Nephron (organoid): ENCODE measurements around the gene CNPY4.
"Not testable (repeated sequence)": the region's sequence is repeated elsewhere in the genome, so short reads cannot be mapped to it uniquely, and the experiment has no call there.

Experiments
- H3K27ac Mint-ChIP-seq, 3 experiments: 2 replicates each; pipeline ENCODE4 v1.8.0; 2020; ENCODE audit warnings: mixed read lengths in 3 of 3, mild to moderate bottlenecking in 2 of 3, moderate library complexity in 1 of 3
- H3K27me3 Mint-ChIP-seq: 2 replicates; pipeline ENCODE4 v1.8.0; 2021; ENCODE audit warnings: low read depth, mild to moderate bottlenecking, moderate library complexity, mixed read lengths
- H3K36me3 Mint-ChIP-seq: 2 replicates; pipeline ENCODE4 v1.8.0; 2020; ENCODE audit warnings: low read depth, mixed read lengths
- H3K4me1 Mint-ChIP-seq: 2 replicates; pipeline ENCODE4 v1.8.0; 2020; ENCODE audit warnings: mixed read lengths
- H3K4me3 Mint-ChIP-seq, 3 experiments: 2 replicates each; pipeline ENCODE4 v1.8.0; 2020; ENCODE audit warnings: mild to moderate bottlenecking in 3 of 3, mixed read lengths in 3 of 3, moderate library complexity in 2 of 3
- H3K9me3 Mint-ChIP-seq: 2 replicates; pipeline ENCODE4 v1.8.0; 2020; ENCODE audit warnings: mixed read lengths
- TF ChIP-seq, protein P1 (sequence below), 3 experiments: fragments of 200-600 bp; sonication (generic); IDR thresholded peaks; one replicate each; pipeline ENCODE4 v1.5.0; 2021; ENCODE audit warnings: antibody characterized with exemption in 3 of 3; ENCODE audit not compliant: unreplicated experiment in 3 of 3

The CNPY4 gene

DNA sequence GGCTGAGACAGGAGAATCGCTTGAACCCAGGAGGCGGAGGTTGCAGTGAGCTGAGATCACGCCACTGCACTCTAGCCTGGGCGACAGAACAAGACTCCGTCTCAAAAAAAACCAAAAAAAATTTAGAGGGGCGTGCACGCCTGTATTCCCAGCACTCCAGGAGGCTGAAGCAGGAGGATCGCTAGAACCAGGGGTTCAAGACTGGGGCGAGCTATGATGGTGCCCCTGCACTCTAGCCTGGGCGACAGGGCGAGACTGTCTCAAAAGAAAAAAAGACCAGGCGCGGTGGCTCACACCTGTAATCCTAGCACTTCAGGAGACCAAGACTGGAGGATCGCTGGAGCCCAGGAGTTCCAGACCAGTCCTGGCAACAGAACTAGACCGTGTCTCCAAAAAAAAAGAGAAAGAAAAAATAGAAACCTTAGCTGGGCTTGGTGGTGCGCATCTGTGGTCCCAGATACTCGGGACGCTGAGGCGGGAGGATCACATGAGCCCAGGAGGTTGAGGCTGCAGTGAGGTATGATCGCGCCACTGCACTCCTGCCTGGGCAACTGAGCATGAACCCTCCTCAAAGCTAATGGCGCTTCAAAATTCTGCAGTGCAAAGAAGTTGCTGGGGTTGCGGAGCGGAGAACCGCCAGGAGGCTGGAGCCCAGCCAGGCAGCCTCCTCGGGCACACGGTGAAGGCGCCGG, 7.0 kb downstream of the CNPY4 start:
- peaks cover 10% of the 10 kb centered on the region for H3K36me3 Mint-ChIP-seq
- no peaks in the 10 kb centered on the region for H3K27me3 Mint-ChIP-seq
- peak overlapping the region; percentile 97 to 99 (median 97) for H3K4me3 Mint-ChIP-seq
- H3K27ac Mint-ChIP-seq, result peak overlapping the region; percentile 100
- TF ChIP-seq, protein P1, sequence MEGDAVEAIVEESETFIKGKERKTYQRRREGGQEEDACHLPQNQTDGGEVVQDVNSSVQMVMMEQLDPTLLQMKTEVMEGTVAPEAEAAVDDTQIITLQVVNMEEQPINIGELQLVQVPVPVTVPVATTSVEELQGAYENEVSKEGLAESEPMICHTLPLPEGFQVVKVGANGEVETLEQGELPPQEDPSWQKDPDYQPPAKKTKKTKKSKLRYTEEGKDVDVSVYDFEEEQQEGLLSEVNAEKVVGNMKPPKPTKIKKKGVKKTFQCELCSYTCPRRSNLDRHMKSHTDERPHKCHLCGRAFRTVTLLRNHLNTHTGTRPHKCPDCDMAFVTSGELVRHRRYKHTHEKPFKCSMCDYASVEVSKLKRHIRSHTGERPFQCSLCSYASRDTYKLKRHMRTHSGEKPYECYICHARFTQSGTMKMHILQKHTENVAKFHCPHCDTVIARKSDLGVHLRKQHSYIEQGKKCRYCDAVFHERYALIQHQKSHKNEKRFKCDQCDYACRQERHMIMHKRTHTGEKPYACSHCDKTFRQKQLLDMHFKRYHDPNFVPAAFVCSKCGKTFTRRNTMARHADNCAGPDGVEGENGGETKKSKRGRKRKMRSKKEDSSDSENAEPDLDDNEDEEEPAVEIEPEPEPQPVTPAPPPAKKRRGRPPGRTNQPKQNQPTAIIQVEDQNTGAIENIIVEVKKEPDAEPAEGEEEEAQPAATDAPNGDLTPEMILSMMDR (IDR thresholded peaks at IDR 0.05; ENCODE audit: unreplicated experiment in 3 of 3), result no peak
- no peaks in the 10 kb centered on the region for H3K9me3 Mint-ChIP-seq
- peaks cover 12% of the 10 kb centered on the region for H3K4me1 Mint-ChIP-seq

DNA sequence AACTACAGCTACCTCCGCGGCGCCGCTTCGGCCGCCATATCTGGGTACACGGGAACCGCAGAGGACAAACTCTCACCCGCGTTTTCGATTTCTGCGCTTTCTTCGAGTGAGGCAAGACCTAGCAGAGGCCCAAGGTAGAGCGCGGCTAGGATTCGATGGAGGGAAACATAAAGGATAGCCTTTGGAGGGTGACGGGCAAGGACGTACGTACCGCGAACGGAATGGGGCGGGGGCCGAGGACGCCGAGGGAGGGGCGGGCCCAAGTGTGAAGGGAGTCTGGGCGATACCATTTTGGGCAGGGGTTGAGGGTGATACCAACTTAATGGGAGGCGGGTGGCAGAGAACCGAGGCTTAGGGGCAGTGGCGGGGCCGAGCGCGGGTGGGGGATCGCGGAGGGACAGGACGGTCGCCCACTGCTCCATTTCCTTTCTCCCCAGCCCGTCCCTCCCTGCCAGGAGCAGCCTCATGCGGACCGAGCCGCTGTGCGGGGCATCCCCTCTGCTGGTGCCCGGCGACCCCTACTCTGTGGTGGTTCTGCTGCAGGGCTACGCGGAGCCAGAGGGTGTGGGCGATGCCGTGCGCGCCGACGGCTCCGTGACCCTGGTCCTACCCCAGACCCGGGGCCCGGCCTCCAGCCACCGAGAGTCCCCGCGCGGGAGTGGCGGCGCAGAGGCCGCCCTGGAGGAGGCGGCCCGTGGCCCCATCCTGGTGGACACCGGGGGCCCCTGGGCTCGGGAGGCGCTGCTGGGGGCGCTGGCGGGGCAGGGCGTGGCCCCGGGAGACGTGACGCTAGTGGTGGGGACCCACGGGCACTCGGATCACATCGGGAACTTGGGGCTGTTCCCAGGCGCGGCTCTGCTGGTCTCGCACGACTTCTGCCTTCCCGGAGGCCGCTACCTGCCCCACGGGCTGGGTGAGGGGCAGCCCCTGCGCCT, 7.8 kb downstream of the CNPY4 start, which contains the start of gene MBLAC1:
MBLAC1 (plus strand) TSS at position 37 of the 935 bp plus-strand sequence; CDS start at position 466, 429 bp downstream.
- H3K36me3 Mint-ChIP-seq, result peaks cover 10% of the 10 kb centered on the region
- peak within 1 kb of the TSS; percentile 97 to 99 (median 97) for H3K4me3 Mint-ChIP-seq
- TF ChIP-seq, protein P1 (IDR thresholded peaks at IDR 0.05; ENCODE audit: unreplicated experiment in 3 of 3), result no peak
- no peaks in the 10 kb centered on the region for H3K9me3 Mint-ChIP-seq
- H3K27me3 Mint-ChIP-seq, result no peaks in the 10 kb centered on the region
- peak within 1 kb of the TSS; percentile 100 for H3K27ac Mint-ChIP-seq
- H3K4me1 Mint-ChIP-seq, result peaks cover 12% of the 10 kb centered on the region

DNA sequence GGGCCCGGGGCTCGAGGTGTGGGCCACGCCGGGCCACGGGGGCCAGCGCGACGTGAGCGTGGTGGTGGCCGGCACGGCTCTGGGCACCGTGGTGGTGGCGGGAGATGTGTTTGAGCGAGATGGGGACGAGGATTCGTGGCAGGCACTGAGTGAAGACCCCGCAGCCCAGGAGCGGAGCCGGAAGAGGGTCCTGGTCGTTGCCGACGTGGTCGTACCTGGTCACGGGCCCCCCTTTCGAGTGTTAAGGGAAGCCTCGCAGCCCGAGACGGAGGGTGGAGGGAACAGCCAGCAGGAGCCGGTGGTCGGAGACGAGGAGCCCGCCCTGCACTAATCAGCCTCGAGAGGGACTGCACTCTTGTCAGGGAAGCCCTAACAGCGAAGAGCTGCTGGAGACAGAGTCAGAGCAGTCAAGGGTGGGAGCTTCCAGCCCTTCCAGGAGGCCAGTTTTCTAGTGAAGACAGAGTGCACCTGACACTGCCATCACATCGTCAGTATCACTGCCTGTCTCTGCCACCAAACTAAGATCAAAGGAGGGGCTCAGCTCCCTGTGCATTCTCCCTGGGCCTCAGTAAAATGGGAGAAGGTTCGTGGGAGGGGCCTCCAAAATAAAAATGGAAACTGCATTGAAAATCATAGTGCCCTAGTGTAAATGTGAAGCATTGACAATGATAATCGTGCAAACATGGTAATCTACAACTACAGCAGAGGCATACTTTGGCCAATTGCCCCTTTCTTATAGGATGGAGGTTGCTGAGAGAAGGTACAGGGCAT, 8.6 kb downstream of the CNPY4 start:
- H3K36me3 Mint-ChIP-seq, result peaks cover 6% of the 10 kb centered on the region
- H3K27me3 Mint-ChIP-seq, result no peaks in the 10 kb centered on the region
- no peaks in the 10 kb centered on the region for H3K9me3 Mint-ChIP-seq
- TF ChIP-seq, protein P1 (IDR thresholded peaks at IDR 0.05; ENCODE audit: unreplicated experiment in 3 of 3), result no peak
- peak overlapping the region; percentile 85 to 97 (median 87) for H3K4me3 Mint-ChIP-seq
- peak overlapping the region; percentile 80 to 92 (median 88) for H3K27ac Mint-ChIP-seq
- H3K4me1 Mint-ChIP-seq, result peaks cover 17% of the 10 kb centered on the region

DNA sequence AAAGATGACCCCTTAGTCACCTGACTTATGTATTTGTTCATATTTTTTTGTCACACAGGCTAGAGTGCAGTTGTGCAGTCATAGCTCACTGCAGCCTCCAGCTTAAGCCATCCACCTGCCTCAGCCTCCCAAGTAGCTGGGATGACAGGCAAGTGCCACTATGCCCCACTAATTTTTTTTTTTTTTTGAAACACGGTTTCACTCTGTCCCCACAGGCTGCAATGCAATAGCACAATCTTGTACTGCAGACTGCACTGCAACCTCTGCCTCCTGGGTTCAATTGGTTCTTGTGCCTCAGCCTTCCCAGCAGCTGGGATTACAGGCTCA, 9.2 kb downstream of the CNPY4 start:
- Mint-ChIP-seq H3K4me1 (peaks cover 17% of the 10 kb centered on the region), H3K9me3 (no peaks in the 10 kb centered on the region), H3K4me3 (peak overlapping the region; percentile 85 to 97 (median 87)), H3K27me3 (no peaks in the 10 kb centered on the region), H3K36me3 (peaks cover 6% of the 10 kb centered on the region), H3K27ac (peak overlapping the region; percentile 80 to 92 (median 88))
- TF ChIP-seq, protein P1 (IDR thresholded peaks at IDR 0.05; ENCODE audit: unreplicated experiment in 3 of 3), result no peak

DNA sequence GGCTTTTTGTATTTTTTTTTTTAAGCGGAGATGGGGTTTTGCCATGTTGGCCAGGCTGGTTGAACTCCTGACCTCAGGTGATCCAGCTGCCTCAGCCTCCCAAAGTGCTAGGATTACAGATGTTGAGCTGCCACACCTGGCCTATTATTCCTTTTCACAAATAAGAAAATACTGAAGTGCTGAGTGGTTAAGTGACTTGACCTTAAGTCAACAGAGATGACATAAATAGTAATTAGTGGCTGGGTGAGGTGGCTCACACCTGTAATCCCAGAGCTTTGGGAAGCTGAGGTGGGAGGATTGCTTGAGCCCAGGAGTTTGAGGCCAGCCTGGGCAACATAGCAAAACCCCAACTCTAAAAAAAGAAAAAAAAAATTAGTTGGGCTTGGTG, 10.8 kb downstream of the CNPY4 start:
- not testable (repeated sequence) for H3K4me3 Mint-ChIP-seq, H3K36me3 Mint-ChIP-seq, H3K9me3 Mint-ChIP-seq, H3K27me3 Mint-ChIP-seq, H3K27ac Mint-ChIP-seq
- peaks cover 17% of the 10 kb centered on the region for H3K4me1 Mint-ChIP-seq
